Measurements from ENCODE around the gene CRYBG3. TPM values are rescaled to one million over a fixed set of nuclear protein-coding genes. Genes with fewer than 3 reads are reported as not detected.
"Not testable (repeated sequence)": the region's sequence is repeated elsewhere in the genome, so short reads cannot be mapped to it uniquely, and the experiment has no call there.

Gene CRYBG3
- total and polyA plus RNA-seq, 4 donors, result 3.8 to 64.0 (median 15.3) TPM

DNA sequence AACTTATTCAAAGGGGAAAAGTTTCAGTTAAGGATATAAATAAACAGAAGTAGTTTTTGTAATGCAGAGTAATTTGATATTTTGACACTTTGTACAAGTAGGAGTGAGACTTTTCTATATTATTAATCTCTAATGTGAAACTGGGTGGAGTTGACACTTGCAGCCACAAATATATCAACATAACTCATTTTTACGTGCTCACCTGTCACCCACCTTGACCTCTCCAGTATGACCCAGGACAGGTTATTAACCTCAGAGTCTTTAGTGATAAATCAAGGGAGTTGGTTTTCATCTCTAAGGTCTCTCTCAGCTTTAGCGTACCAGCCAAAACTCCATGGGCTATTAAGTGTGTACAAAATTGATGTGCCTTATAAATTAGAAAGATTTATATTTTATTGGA is 7.4 kb downstream of the CRYBG3 start:
- TF ChIP-seq, protein P1, sequence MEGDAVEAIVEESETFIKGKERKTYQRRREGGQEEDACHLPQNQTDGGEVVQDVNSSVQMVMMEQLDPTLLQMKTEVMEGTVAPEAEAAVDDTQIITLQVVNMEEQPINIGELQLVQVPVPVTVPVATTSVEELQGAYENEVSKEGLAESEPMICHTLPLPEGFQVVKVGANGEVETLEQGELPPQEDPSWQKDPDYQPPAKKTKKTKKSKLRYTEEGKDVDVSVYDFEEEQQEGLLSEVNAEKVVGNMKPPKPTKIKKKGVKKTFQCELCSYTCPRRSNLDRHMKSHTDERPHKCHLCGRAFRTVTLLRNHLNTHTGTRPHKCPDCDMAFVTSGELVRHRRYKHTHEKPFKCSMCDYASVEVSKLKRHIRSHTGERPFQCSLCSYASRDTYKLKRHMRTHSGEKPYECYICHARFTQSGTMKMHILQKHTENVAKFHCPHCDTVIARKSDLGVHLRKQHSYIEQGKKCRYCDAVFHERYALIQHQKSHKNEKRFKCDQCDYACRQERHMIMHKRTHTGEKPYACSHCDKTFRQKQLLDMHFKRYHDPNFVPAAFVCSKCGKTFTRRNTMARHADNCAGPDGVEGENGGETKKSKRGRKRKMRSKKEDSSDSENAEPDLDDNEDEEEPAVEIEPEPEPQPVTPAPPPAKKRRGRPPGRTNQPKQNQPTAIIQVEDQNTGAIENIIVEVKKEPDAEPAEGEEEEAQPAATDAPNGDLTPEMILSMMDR (IDR thresholded peaks at IDR 0.05; ENCODE audit: control extremely low read depth, extremely low read depth), result no peak
- no peaks in the 10 kb centered on the region for H3K27me3 ChIP-seq (ENCODE audit: control insufficient read depth in 3 of 3, insufficient read depth in 3 of 3, low read length in 2 of 3)
- H3K4me1 ChIP-seq (ENCODE audit: control insufficient read depth in 5 of 5, insufficient read depth in 5 of 5, low read length in 5 of 5), result peaks cover 0 to 36% (median 11%) of the 10 kb centered on the region in 5 donors
- 85 to 94% methylated on average over 2 of the region's 2 CpGs for WGBS, 2 donors
- no peaks in the 10 kb centered on the region for H3K9me3 ChIP-seq (ENCODE audit: control insufficient read depth in 4 of 4, insufficient read depth in 3 of 4, low read length in 3 of 4)
- ATAC-seq (ENCODE audit: insufficient read depth, low FRiP score) (no peak), DNase-seq (no peak)
- H3K36me3 ChIP-seq (ENCODE audit: control insufficient read depth in 4 of 4, insufficient read depth in 4 of 4, low read length in 4 of 4), result no peaks in the 10 kb centered on the region
- H3K4me3 ChIP-seq, result no peak overlapping the region
- H3K27ac ChIP-seq (ENCODE audit: low read depth in 1 of 2, low read length in 1 of 2), result no peak overlapping the region
- H3K9ac ChIP-seq (ENCODE audit: insufficient read depth in 1 of 2, low read length in 2 of 2), result no peak overlapping the region

DNA sequence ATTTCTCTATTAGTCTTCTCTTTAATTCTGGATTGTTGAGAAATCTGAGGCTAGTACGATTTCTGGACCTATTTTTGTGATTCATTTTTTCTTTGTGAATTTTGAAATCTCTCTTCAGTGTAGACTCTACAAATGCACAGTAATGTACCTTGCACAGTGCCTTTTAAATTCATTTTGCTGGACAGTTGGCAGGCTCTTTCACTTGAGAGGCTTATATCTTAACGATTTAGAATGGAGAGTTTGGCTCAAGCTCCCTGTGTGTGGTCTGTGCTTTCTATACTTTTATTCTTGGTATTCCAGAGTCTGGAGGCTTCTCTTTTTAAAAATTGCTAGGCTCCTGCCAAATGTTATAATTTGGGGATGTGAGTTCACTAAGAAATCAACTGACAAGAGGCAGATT is 8.8 kb downstream of the CRYBG3 start:
- WGBS, 2 donors, result 65 to 78% methylated on average over 2 of the region's 2 CpGs
- no peak overlapping the region for H3K4me3 ChIP-seq

DNA sequence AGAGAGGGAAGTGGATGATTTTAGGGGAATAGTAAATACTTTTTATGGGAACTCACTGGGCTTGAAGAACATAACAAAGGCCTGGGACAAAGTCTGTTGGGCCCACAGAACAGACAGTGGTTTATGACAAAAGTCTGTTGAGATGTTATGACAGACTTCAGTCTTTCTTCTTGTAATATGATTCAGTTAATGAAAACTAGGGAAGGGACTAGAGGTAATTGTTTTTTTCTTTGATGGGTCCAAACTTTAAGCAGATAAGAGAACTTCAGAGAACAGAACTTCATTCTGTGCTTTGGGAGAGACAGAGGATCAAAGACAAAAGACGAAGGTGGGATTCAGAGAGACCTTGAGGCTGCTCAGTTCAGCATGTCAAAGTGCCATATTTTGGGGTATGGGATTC is 9.3 kb downstream of the CRYBG3 start:
- H3K9me3 ChIP-seq (ENCODE audit: control insufficient read depth in 4 of 4, insufficient read depth in 3 of 4, low read length in 3 of 4), result no peaks in the 10 kb centered on the region
- no peaks in the 10 kb centered on the region for H3K27me3 ChIP-seq (ENCODE audit: control insufficient read depth in 3 of 3, insufficient read depth in 3 of 3, low read length in 2 of 3)
- ATAC-seq (ENCODE audit: insufficient read depth, low FRiP score) (no peak), DNase-seq (no peak)
- peaks cover 0 to 27% (median 4%) of the 10 kb centered on the region in 5 donors for H3K4me1 ChIP-seq (ENCODE audit: control insufficient read depth in 5 of 5, insufficient read depth in 5 of 5, low read length in 5 of 5)
- H3K36me3 ChIP-seq (ENCODE audit: control insufficient read depth in 4 of 4, insufficient read depth in 4 of 4, low read length in 4 of 4), result no peaks in the 10 kb centered on the region
- 97% methylated on average over 1 of the region's 1 CpG for WGBS, 2 donors
- no peak overlapping the region for H3K27ac ChIP-seq (ENCODE audit: low read depth in 1 of 2, low read length in 1 of 2)
- H3K4me3 ChIP-seq, result no peak overlapping the region
- no peak overlapping the region for H3K9ac ChIP-seq (ENCODE audit: insufficient read depth in 1 of 2, low read length in 2 of 2)
- TF ChIP-seq, protein P1 (IDR thresholded peaks at IDR 0.05; ENCODE audit: control extremely low read depth, extremely low read depth), result no peak

More for the DNA sequence above, 8.8 kb downstream of the CRYBG3 start:
- ATAC-seq (ENCODE audit: insufficient read depth, low FRiP score) (no peak), DNase-seq (peak in 2 of 3 donors; percentile 19 to 41)
- no peak overlapping the region for H3K27ac ChIP-seq (ENCODE audit: low read depth in 1 of 2, low read length in 1 of 2)
- no peaks in the 10 kb centered on the region for H3K9me3 ChIP-seq (ENCODE audit: control insufficient read depth in 4 of 4, insufficient read depth in 3 of 4, low read length in 3 of 4)
- no peaks in the 10 kb centered on the region for H3K36me3 ChIP-seq (ENCODE audit: control insufficient read depth in 4 of 4, insufficient read depth in 4 of 4, low read length in 4 of 4)
- TF ChIP-seq, protein P1 (IDR thresholded peaks at IDR 0.05; ENCODE audit: control extremely low read depth, extremely low read depth), result no peak
- peaks cover 0 to 27% (median 4%) of the 10 kb centered on the region in 5 donors for H3K4me1 ChIP-seq (ENCODE audit: control insufficient read depth in 5 of 5, insufficient read depth in 5 of 5, low read length in 5 of 5)
- H3K9ac ChIP-seq (ENCODE audit: insufficient read depth in 1 of 2, low read length in 2 of 2), result no peak overlapping the region
- no peaks in the 10 kb centered on the region for H3K27me3 ChIP-seq (ENCODE audit: control insufficient read depth in 3 of 3, insufficient read depth in 3 of 3, low read length in 2 of 3)

DNA sequence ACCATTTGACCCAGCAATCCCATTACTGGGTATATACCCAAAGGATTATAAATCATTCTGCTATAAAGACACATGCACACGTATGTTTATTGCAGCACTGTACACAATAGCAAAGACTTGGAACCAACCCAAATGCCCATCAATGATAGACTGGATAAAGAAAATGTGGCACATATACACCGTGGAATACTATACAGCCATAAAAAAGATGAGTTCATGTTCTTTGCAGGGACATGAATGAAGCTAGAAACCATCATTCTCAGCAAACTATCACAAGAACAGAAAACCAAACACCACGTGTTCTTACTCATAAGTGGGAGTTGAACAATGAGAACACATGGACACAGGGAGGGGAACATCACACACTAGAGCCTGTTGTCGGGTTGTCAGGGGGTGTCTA is 11.4 kb downstream of the CRYBG3 start:
- H3K9ac ChIP-seq (ENCODE audit: insufficient read depth in 1 of 2, low read length in 2 of 2); DNase-seq; H3K27me3 ChIP-seq (ENCODE audit: control insufficient read depth in 3 of 3, insufficient read depth in 3 of 3, low read length in 2 of 3); H3K9me3 ChIP-seq (ENCODE audit: control insufficient read depth in 4 of 4, insufficient read depth in 3 of 4, low read length in 3 of 4); H3K4me3 ChIP-seq; H3K36me3 ChIP-seq (ENCODE audit: control insufficient read depth in 4 of 4, insufficient read depth in 4 of 4, low read length in 4 of 4); H3K27ac ChIP-seq (ENCODE audit: low read depth in 1 of 2, low read length in 1 of 2); ATAC-seq (ENCODE audit: insufficient read depth, low FRiP score): not testable (repeated sequence)
- 94 to 95% methylated on average over 4 of the region's 4 CpGs for WGBS, 2 donors
- H3K4me1 ChIP-seq (ENCODE audit: control insufficient read depth in 5 of 5, insufficient read depth in 5 of 5, low read length in 5 of 5), result peaks cover 0 to 27% (median 4%) of the 10 kb centered on the region in 5 donors
